Astrocyte (in vitro differentiated cells and primary cell): ENCODE measurements around the gene SPTLC2. TPM values are rescaled to one million over a fixed set of nuclear protein-coding genes. Genes with fewer than 3 reads are reported as not detected.

Source experiments
- DNase-seq: peaks from one replicate; pipeline ENCODE4 v3.0.0-alpha.2; 2010; ENCODE audit warnings: low read depth
- FAIRE-seq: peaks from 2 replicates; lab custom pipeline; 2011; peaks lifted over from hg19 to GRCh38; lab: Jason Lieb, UNC
- H2AFZ ChIP-seq: 2 replicates; pipeline ENCODE4 v1.6.0; 2012; ENCODE audit warnings: low read depth, low read length, inconsistent platforms
- H3K27ac ChIP-seq: 2 replicates; pipeline ENCODE4 v1.5.1; 2011; ENCODE audit warnings: low read depth, low read length, inconsistent platforms
- H3K27me3 ChIP-seq: 2 replicates; pipeline ENCODE4 v1.6.0; 2011; ENCODE audit warnings: low read length, inconsistent platforms; ENCODE audit not compliant: insufficient read depth
- H3K36me3 ChIP-seq: 2 replicates; pipeline ENCODE4 v1.5.1; 2011; ENCODE audit warnings: low read length, inconsistent platforms; ENCODE audit not compliant: insufficient read depth
- H3K4me1 ChIP-seq: 2 replicates; pipeline ENCODE4 v1.5.1; 2011; ENCODE audit warnings: low read length, inconsistent platforms; ENCODE audit not compliant: insufficient read depth
- H3K4me2 ChIP-seq: 2 replicates; pipeline ENCODE4 v1.6.0; 2012; ENCODE audit warnings: low read length, inconsistent platforms
- H3K4me3 ChIP-seq: 2 replicates; pipeline ENCODE4 v1.5.1; 2011; ENCODE audit warnings: low read depth, mild to moderate bottlenecking, low read length, inconsistent platforms; ENCODE audit not compliant: insufficient read depth
- H3K79me2 ChIP-seq: 2 replicates; pipeline ENCODE4 v1.6.0; 2012; ENCODE audit warnings: mild to moderate bottlenecking, low read length, inconsistent platforms; ENCODE audit not compliant: insufficient read depth
- H3K9ac ChIP-seq: 2 replicates; pipeline ENCODE4 v1.6.0; 2012; ENCODE audit warnings: mild to moderate bottlenecking, low read length, inconsistent platforms
- H3K9me3 ChIP-seq: 2 replicates; pipeline ENCODE4 v1.5.1; 2012; ENCODE audit warnings: low read depth, mild to moderate bottlenecking, low read length, inconsistent platforms; ENCODE audit not compliant: insufficient read depth
- H4K20me1 ChIP-seq: 2 replicates; pipeline ENCODE4 v1.6.0; 2012; ENCODE audit warnings: low read length, inconsistent platforms; ENCODE audit not compliant: insufficient read depth
- H3K27ac Mint-ChIP-seq: one replicate; pipeline ENCODE4 v1.8.0; 2021; ENCODE audit warnings: mild to moderate bottlenecking, mixed read lengths; ENCODE audit not compliant: unreplicated experiment
- H3K27me3 Mint-ChIP-seq: one replicate; pipeline ENCODE4 v1.8.0; 2021; ENCODE audit warnings: low read depth, mixed read lengths; ENCODE audit not compliant: unreplicated experiment
- H3K36me3 Mint-ChIP-seq: one replicate; pipeline ENCODE4 v1.8.0; 2021; ENCODE audit warnings: low read depth, mixed read lengths; ENCODE audit not compliant: unreplicated experiment
- H3K4me1 Mint-ChIP-seq: one replicate; pipeline ENCODE4 v1.8.0; 2021; ENCODE audit warnings: low read depth, mixed read lengths; ENCODE audit not compliant: unreplicated experiment
- H3K4me3 Mint-ChIP-seq: one replicate; pipeline ENCODE4 v1.8.0; 2021; ENCODE audit warnings: mild to moderate bottlenecking, moderate library complexity, mixed read lengths; ENCODE audit not compliant: unreplicated experiment
- H3K9me3 Mint-ChIP-seq: one replicate; pipeline ENCODE4 v1.8.0; 2021; ENCODE audit warnings: mild to moderate bottlenecking, mixed read lengths; ENCODE audit not compliant: unreplicated experiment
- CTCF ChIP-seq: IDR thresholded peaks from 2 replicates; pipeline ENCODE4 v1.5.1; 2011; ENCODE audit warnings: low read depth, mild to moderate bottlenecking, inconsistent platforms, low read length, moderate library complexity; ENCODE audit not compliant: insufficient read depth
- EZH2 ChIP-seq: IDR thresholded peaks from 2 replicates; pipeline ENCODE4 v1.6.1; 2012; ENCODE audit warnings: mild to moderate bottlenecking, low read length, inconsistent platforms; ENCODE audit not compliant: insufficient read depth
- total RNA-seq: library from RNA; stranded (reverse); gene quantifications from 2 replicates; pipeline ENCODE4 v1.2.1, GENCODE V29; 2021

Gene SPTLC2
- total RNA-seq, 1 donor from 2014 or later: 51.2 TPM

DNA sequence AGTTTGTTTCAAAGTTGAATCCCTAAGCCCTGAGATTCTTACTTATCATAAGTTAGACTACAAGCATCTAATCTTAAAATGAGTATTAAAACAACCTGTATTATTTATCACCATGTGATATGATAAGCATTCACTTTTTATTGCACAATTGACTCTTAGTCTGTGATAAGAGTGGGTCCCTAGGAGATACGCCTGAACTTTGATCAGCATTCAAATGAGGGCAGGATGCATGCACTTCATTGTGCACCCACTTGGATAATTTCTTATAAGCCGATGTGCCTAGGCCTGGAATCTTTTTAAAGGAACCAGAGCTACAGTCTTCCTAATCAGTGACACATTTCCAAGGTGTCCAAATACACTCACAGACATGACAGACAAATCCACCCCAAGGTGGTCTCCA lies 31.4 kb upstream of the SPTLC2 start:
- Mint-ChIP-seq H3K36me3 (no peaks in the 10 kb centered on the region), H3K9me3 (peaks cover 5% of the 10 kb centered on the region), H3K27me3 (no peaks in the 10 kb centered on the region), H3K27ac (no peak overlapping the region), H3K4me3 (no peak overlapping the region), H3K4me1 (no peaks in the 10 kb centered on the region)
- Histone ChIP-seq H3K27me3 (no peaks in the 10 kb centered on the region), H3K27ac (no peak overlapping the region), H3K4me1 (no peaks in the 10 kb centered on the region), H3K36me3 (no peaks in the 10 kb centered on the region), H3K9ac (no peak overlapping the region), H3K79me2 (no peaks in the 10 kb centered on the region), H3K4me3 (no peak overlapping the region), H2AFZ (no peak overlapping the region), H3K9me3 (no peaks in the 10 kb centered on the region), H4K20me1 (no peaks in the 10 kb centered on the region), H3K4me2 (no peak overlapping the region)
- DNase-seq: no peak
- TF ChIP-seq CTCF (no peak), EZH2 (no peak)
- no peak for FAIRE-seq

DNA sequence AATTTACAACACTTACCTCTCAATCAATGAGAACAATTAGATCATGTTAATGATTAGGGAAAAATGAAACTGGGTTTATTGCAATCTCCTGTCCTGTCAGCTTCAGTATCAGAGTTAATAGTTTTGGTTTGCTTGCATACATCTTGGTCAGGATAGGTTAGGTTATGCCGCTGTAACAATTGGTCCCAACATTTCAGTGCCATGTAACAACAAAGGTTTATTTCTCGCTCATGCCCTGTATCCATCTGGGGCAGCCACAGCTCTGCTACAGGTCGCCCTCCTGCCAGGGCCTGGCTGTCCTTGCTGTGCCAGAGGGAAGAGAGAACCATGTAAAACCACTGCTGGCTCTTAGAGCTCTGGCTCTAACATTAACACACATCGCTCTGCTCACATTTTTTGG lies 30.5 kb upstream of the SPTLC2 start:
- peaks cover 5% of the 10 kb centered on the region for H3K9me3 Mint-ChIP-seq
- no peaks in the 10 kb centered on the region for H4K20me1 ChIP-seq
- H2AFZ ChIP-seq: no peak overlapping the region
- DNase-seq: no peak
- TF ChIP-seq CTCF (no peak), EZH2 (no peak)
- no peaks in the 10 kb centered on the region for H3K4me1 Mint-ChIP-seq
- H3K4me3 Mint-ChIP-seq: no peak overlapping the region
- H3K4me3 ChIP-seq: no peak overlapping the region
- no peak overlapping the region for H3K4me2 ChIP-seq
- H3K36me3 ChIP-seq: no peaks in the 10 kb centered on the region
- H3K79me2 ChIP-seq: no peaks in the 10 kb centered on the region
- no peak overlapping the region for H3K27ac ChIP-seq
- no peaks in the 10 kb centered on the region for H3K36me3 Mint-ChIP-seq
- no peaks in the 10 kb centered on the region for H3K27me3 ChIP-seq
- peaks cover 2% of the 10 kb centered on the region for H3K4me1 ChIP-seq
- H3K27ac Mint-ChIP-seq: no peak overlapping the region
- H3K9ac ChIP-seq: no peak overlapping the region
- H3K27me3 Mint-ChIP-seq: no peaks in the 10 kb centered on the region
- H3K9me3 ChIP-seq: no peaks in the 10 kb centered on the region
- FAIRE-seq: no peak

GRCh38 chr14:77645520-77646230 lies 29.2 kb upstream of the SPTLC2 start:
- no peak for FAIRE-seq
- H3K27me3 Mint-ChIP-seq: no peaks in the 10 kb centered on the region

More at GRCh38 chr14:77645520-77646230, 29.2 kb upstream of the SPTLC2 start:
- Histone ChIP-seq H3K79me2 (no peaks in the 10 kb centered on the region), H3K9ac (no peak overlapping the region), H4K20me1 (no peaks in the 10 kb centered on the region), H3K9me3 (no peaks in the 10 kb centered on the region), H2AFZ (no peak overlapping the region), H3K4me2 (no peak overlapping the region), H3K4me3 (no peak overlapping the region), H3K36me3 (no peaks in the 10 kb centered on the region), H3K27me3 (no peaks in the 10 kb centered on the region), H3K4me1 (peaks cover 12% of the 10 kb centered on the region), H3K27ac (no peak overlapping the region)
- no peak overlapping the region for H3K4me3 Mint-ChIP-seq
- no peak overlapping the region for H3K27ac Mint-ChIP-seq
- peaks cover 3% of the 10 kb centered on the region for H3K9me3 Mint-ChIP-seq
- peaks cover 2% of the 10 kb centered on the region for H3K4me1 Mint-ChIP-seq
- no peaks in the 10 kb centered on the region for H3K36me3 Mint-ChIP-seq
- TF ChIP-seq EZH2 (no peak), CTCF (no peak)
- no peak for DNase-seq
